ENCODE data around the gene SLC9B2.
A peak's percentile ranks its signal among the peaks of the same experiment; 100 is the strongest.

The SLC9B2 gene, protein sequence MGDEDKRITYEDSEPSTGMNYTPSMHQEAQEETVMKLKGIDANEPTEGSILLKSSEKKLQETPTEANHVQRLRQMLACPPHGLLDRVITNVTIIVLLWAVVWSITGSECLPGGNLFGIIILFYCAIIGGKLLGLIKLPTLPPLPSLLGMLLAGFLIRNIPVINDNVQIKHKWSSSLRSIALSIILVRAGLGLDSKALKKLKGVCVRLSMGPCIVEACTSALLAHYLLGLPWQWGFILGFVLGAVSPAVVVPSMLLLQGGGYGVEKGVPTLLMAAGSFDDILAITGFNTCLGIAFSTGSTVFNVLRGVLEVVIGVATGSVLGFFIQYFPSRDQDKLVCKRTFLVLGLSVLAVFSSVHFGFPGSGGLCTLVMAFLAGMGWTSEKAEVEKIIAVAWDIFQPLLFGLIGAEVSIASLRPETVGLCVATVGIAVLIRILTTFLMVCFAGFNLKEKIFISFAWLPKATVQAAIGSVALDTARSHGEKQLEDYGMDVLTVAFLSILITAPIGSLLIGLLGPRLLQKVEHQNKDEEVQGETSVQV

GRCh38 chr4:103076747-103077347, at the start of gene SLC9B2:
TSS of gene SLC9B2 (minus strand) at chr4:103076761. CDS start at chr4:103067550, 9,211 bp downstream.
- DNase-seq: no peak

- no peak for DNase-seq
Measured at GRCh38 chr4:103126126-103126525, 49.6 kb upstream of the SLC9B2 start.

DNA sequence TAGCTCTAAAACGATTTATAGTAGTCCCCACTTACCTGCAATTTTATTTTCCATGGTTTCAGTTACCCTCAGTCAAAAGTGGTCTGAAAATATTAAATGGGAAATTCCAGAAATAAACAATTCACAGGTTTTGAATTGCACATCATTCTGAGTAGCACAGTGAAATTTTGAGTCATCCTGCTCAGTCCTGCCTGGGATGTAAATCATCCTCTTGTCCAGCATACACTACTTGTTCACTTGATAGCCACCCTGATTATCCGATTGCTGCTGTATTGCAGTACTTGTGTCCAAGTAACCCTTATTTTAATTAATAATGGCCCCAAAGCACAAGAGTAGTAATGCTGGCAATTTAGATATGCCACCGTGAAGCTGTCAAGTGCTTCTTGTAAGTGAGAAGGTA, 46.6 kb upstream of the SLC9B2 start:
- no peak for DNase-seq

GRCh38 chr4:103118166-103118565, 41.6 kb upstream of the SLC9B2 start:
- DNase-seq: no peak

DNA sequence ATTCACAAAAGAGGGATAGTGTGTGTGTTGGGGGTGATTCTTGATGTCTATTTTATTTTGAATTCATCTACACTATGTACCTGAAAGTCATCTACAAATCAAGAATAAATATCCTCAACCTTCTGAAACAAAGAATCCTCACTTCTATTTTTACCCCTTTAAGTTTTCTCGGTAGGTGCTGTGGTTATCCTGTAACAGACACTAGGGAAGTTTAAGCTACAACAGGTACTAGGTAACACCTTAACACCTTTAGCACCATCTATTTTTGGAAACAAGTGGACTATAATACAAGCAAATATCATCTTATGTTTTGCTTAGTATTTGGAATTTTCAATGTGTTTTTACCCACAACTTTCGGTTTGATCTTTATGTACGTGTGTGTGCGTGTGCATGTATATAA, 35.0 kb upstream of the SLC9B2 start:
- DNase-seq: no peak

DNA sequence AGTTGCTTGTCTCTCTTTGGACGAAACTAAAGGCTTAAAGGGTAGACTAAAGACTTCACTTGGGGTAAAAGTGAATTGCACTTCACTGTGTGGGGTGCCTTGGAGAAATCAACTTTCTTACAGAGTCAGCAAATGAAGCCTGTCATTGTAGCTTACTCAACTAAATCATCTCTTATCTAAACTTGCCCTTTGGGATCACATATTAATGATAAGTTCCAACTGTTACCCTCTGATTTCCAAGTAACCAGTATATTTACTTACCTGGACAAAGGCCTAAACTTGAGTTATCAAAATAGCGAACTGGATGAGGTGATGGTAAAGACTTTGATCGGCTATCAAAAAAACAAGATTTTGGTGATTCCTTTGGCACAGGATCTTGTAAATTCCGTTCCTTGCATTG, 32.0 kb upstream of the SLC9B2 start:
- no peak for DNase-seq

DNA sequence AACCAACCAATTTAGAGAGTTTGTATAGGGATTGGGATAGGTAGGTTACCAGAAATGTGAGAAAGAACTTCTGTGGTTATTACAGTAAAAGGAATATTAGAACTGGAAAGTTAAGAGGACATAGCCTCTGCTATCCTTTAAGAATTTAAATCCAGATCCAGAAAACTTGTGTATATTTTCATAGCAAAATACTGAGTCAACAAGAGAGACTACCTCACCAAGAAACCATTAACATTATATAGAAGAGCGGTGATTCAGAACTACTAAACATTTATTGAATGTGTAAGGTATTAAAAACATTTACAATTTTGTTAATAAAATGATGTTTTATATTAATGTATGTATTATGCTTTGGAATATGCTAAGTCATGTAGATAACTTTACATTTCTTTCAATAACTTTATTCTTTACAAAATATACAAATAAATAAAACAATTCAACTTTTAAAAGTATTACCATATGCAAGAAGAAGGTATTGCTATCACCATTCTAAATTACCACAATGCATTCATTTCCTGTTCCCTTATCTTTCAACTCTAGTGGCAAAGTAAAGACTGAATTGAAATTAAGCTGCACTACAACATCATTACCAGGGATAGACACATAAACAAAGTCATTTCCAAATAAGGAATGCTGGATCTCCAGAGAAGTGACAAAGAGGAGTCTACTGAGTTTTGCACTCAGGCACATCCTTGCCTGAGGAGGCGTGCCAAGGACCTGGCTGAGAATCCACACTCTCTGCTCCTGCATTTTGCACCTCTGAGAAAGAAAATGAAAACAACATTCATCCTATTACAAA, 29.2 kb upstream of the SLC9B2 start:
- DNase-seq: no peak

GRCh38 chr4:103104886-103105285, 28.3 kb upstream of the SLC9B2 start:
- no peak for DNase-seq

- no peak for DNase-seq
Measured at GRCh38 chr4:103100691-103101090, 24.1 kb upstream of the SLC9B2 start.

DNA sequence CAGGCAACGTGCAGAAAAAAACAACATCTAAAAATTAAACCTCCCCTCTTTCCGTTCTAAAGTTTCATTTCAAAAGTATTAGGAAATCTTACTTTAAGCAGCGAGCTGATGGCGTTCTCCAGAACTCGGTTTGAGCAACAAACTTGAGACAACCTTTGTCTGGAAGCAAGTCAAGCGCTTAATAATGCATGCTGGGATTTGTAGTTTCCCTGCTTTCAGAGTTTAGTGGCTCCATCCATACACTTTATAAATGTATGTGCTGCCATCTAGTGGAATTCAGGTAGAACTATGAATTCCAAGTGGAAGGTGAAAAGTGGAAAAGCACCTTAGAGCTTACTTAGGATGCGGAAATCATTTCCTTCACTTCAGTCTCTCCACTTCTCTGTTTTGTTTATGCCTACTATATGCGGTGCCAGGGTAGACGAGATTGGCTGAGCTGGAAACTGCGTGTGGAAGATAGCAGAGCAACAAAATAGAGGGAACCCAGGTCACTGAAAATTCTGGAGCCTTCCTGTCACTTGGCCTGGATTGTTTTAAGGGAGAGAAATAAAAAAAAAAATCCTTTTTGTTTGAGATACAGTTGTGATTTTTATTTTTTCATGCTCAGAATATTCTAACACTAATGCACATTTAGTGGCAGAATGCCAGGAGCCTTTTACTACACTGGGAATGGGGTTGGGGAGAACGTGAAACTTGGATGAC, 23.3 kb upstream of the SLC9B2 start, which contains the start of gene BDH2:
TSS of gene BDH2 (minus strand) at position 144 of the 702 bp plus-strand sequence. CDS start 3,580 bp downstream, outside the sequence.
- DNase-seq: no peak

DNA sequence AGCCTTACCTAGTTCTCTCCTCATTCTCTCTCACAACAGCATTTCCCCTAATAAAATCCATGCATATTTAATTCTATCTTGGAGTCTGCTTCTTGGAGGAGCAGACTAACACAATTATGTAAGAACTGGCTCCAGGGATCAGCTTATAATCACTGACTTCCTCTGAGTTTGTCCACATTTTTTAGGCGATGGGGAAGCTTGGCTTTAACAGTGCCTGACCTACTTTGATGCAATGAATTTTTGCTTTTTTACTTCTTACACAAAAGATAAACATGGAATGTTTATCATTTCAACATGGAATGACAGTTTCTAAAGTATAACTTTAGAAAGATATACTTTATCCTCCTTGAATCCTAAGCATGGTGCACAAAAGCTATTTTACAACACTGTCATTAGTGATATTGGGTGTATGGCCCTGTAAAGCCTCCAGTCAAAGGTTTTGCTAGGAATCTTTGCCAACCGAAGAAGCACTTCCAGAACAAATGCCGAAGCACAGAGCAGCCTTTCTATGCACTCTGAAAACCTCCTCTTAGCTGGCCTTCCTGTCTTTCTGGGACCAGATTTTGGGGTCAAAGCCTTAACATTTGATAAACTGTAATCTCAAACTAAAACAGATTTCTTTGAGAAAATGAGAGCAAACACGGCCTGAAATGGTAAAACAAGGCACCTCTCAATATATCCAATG, 22.3 kb upstream of the SLC9B2 start:
- no peak for DNase-seq

- no peak for DNase-seq
Measured at GRCh38 chr4:103098341-103098740, 21.8 kb upstream of the SLC9B2 start.

- no peak for DNase-seq
Measured at GRCh38 chr4:103097112-103097511, 20.6 kb upstream of the SLC9B2 start.

DNA sequence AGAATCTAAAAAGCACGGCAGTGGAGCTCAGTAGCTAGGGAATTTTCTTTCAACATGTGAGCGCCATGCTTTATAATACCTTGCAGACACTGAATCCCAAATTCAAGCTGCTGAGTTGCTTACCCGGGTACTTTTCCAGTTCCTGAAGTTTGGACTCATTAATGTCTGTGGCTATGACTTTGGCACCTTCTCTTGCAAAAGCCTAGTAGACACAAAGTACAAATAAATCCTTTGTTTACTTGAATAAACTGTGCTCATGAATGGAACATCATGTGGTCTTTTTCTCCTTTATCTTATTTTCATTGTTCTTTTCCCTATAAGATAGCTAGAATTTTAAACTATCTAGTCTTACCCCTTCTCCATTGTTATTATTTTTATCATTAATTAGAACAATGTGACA, 18.5 kb upstream of the SLC9B2 start:
- no peak for DNase-seq

- DNase-seq: no peak
Measured at GRCh38 chr4:103092245-103092644, 15.7 kb upstream of the SLC9B2 start.

DNA sequence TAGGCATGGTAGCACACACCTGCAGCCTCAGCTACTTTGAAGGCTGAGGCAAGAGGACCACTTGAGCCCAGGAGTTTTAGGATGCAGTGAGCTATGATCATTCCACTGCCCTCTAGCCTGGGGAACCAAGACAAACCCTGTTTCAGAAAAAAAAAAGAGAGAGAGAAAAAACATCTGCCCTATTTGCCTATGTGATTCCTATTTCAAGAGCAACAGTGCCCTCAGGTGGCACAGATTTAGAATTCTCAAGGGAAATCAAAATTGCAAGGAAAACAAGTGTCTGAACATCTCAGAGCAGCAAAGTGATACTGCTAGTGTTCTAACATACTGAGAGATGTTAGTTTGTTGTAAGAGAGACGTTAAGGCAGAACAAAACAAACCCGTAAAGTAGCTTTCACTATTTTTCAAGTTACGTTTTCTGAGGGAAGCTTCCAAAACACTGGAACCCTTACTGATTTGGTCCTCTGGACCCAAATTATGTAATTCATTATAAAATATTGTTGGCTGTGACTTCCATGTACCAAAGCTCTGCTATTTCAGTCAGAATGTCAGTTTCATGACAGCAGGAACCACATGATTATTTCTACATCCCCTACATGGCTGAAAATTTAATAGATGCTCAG, 15.2 kb upstream of the SLC9B2 start:
- peak in 1 of 2 experiments; percentile 2 for DNase-seq

- DNase-seq: no peak
Measured at GRCh38 chr4:103089481-103089880, 12.9 kb upstream of the SLC9B2 start.

GRCh38 chr4:103086551-103086950, 10.0 kb upstream of the SLC9B2 start:
- no peak for DNase-seq

DNA sequence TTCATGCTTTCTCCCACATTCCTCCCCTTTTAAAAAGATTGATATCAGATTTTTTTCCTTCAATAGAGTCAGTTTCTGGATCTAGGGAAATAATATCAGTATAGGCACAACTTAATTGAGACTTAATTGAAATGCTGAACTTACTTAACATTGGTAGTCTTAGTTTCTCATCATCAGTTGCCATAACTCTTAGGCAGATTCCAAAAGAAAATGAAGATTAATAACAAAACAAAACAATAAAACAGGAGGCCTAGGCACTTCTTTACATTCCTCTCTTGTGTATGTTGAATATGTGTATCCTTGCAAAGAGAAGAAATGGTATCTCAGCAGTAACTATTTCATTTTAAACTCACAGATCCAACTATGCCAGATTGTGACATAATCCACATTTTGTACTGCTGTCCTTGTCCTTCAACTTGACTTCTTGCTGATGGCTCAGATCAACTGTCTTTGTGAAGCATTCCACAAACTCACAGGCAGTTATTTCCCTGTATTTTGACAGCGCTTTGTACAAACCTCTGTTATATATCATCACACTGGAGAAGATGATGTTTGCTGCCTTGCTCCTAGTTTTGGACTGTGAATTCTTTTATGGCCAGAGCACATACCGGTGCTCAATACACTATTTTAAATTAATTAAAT, 9.1 kb upstream of the SLC9B2 start:
- DNase-seq: no peak

DNA sequence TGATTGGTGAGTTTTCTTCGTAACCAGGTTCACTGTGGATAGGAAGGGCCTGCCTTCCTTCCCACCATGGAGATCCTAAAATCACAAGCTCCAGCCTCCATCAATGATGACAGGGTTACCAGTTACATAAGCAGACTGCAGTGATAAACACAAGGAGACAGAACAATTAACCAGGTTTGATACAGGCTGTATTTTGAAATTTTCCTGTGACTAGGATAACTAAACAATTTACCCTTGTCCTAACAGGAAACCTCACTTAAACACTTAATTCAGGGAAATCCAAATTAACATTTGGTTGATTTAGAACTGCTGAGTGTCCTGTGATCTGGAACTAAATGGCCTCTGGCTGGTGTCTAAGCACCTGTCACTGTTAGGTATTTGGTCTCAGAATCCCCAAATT, 3.1 kb upstream of the SLC9B2 start:
- no peak for DNase-seq
